ENCODE data around the gene KIRREL1.

KIRREL1 gene

GRCh38 chr1:157955221-157955620, 38.2 kb upstream of the KIRREL1 start:
- TF ChIP-seq ZNF70 (CRISPR knock-in tag; IDR thresholded peaks at IDR 0.05) (no peak), PPARA (CRISPR knock-in tag; IDR thresholded peaks at IDR 0.05; ENCODE audit: borderline replicate concordance) (no peak), PATZ1 (CRISPR knock-in tag; IDR thresholded peaks at IDR 0.05; ENCODE audit: borderline replicate concordance) (no peak), TOX (CRISPR knock-in tag; IDR thresholded peaks at IDR 0.05; ENCODE audit: borderline replicate concordance) (no peak), TCF4 (CRISPR knock-in tag; IDR thresholded peaks at IDR 0.05; ENCODE audit: borderline replicate concordance) (no peak), GLIS3 (CRISPR knock-in tag; IDR thresholded peaks at IDR 0.05) (no peak), CSRNP3 (CRISPR knock-in tag; IDR thresholded peaks at IDR 0.05) (no peak), TSHZ2 (CRISPR knock-in tag; IDR thresholded peaks at IDR 0.05) (no peak), ZC3H10 (CRISPR knock-in tag; IDR thresholded peaks at IDR 0.05) (no peak), CREB5 (CRISPR knock-in tag; IDR thresholded peaks at IDR 0.05; ENCODE audit: low read depth) (no peak)
- ATAC-seq: no peak

- no peak for ATAC-seq
- TF ChIP-seq ESRRG (CRISPR knock-in tag; IDR thresholded peaks at IDR 0.05) (no peak), CSDC2 (CRISPR knock-in tag; IDR thresholded peaks at IDR 0.05) (no peak), BACH2 (CRISPR knock-in tag; IDR thresholded peaks at IDR 0.05; ENCODE audit: borderline replicate concordance) (no peak), ARNTL (CRISPR knock-in tag; IDR thresholded peaks at IDR 0.05; ENCODE audit: borderline replicate concordance, low read depth) (no peak), ZNF565 (CRISPR knock-in tag; conservative IDR thresholded peaks at IDR 0.05; ENCODE audit: low read depth) (no peak), ZC3H10 (CRISPR knock-in tag; IDR thresholded peaks at IDR 0.05) (no peak), TCF4 (CRISPR knock-in tag; IDR thresholded peaks at IDR 0.05; ENCODE audit: borderline replicate concordance) (no peak), PPARA (CRISPR knock-in tag; IDR thresholded peaks at IDR 0.05; ENCODE audit: borderline replicate concordance) (no peak), TSHZ2 (CRISPR knock-in tag; IDR thresholded peaks at IDR 0.05) (no peak), CSRNP3 (CRISPR knock-in tag; IDR thresholded peaks at IDR 0.05) (no peak), TOX (CRISPR knock-in tag; IDR thresholded peaks at IDR 0.05; ENCODE audit: borderline replicate concordance) (no peak), ZNF8 (CRISPR knock-in tag; IDR thresholded peaks at IDR 0.05) (no peak)
Observed at GRCh38 chr1:157955857-157956256, 37.6 kb upstream of the KIRREL1 start.

GRCh38 chr1:157956732-157957131, 36.7 kb upstream of the KIRREL1 start:
- ATAC-seq: no peak
- TF ChIP-seq CREB5 (CRISPR knock-in tag; IDR thresholded peaks at IDR 0.05; ENCODE audit: low read depth) (no peak), ARNTL (CRISPR knock-in tag; IDR thresholded peaks at IDR 0.05; ENCODE audit: borderline replicate concordance, low read depth) (no peak), TSHZ2 (CRISPR knock-in tag; IDR thresholded peaks at IDR 0.05) (no peak), GLIS3 (CRISPR knock-in tag; IDR thresholded peaks at IDR 0.05) (no peak), ZNF70 (CRISPR knock-in tag; IDR thresholded peaks at IDR 0.05) (no peak), PPARA (CRISPR knock-in tag; IDR thresholded peaks at IDR 0.05; ENCODE audit: borderline replicate concordance) (no peak), ISL1 (CRISPR knock-in tag; IDR thresholded peaks at IDR 0.05) (no peak), ZC3H10 (CRISPR knock-in tag; IDR thresholded peaks at IDR 0.05) (no peak), ZFP30 (CRISPR knock-in tag; IDR thresholded peaks at IDR 0.05) (no peak), ZNF8 (CRISPR knock-in tag; IDR thresholded peaks at IDR 0.05) (no peak)
